Stimulated activated CD8-positive, alpha-beta memory T cell treated with anti-CD3 and anti-CD28 coated beads, Interleukin-7, amount 100 ng/mL, for 48 hours (primary cell): ENCODE measurements around the gene CT83.

Source experiments
- DNase-seq, 2 donors: peaks; one replicate each; pipeline ENCODE4 v3.0.0-alpha.2; 2020; ENCODE audit warnings: low read depth in 1 of 2; ENCODE audit errors: extremely low read depth in 1 of 2

The CT83 gene, protein sequence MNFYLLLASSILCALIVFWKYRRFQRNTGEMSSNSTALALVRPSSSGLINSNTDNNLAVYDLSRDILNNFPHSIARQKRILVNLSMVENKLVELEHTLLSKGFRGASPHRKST

GRCh38 chrX:116462822-116463221 lies at the start of gene CT83:
Gene CT83 (minus strand): TSS chrX:116462976. CDS start chrX:116462856, 120 bp downstream.
- DNase-seq: no peak

- DNase-seq: no peak
Observed at GRCh38 chrX:116499780-116500179, 37.0 kb upstream of the CT83 start.

DNA sequence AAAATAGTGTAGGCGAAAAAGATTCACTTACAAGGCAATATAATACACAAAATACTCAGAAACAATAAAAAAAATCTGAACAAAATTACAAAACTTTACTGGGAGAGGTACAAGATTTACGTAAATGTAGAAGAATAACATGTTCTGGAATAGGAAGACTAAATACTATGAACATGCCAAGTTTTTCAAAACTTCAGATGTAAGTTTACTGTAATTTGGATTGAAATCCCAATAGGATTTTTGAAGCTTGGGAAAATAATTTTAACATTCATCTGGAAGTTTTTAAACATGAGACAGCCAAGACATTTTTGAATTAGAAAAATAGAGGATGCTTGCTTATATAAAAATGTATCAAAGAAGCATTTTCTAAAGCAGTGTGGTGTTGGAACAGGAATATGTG lies 30.5 kb upstream of the CT83 start:
- no peak for DNase-seq

GRCh38 chrX:116490104-116490503 lies 27.3 kb upstream of the CT83 start:
- no peak for DNase-seq

GRCh38 chrX:116480059-116480458 lies 17.3 kb upstream of the CT83 start:
- DNase-seq: no peak

- DNase-seq: no peak
Observed at GRCh38 chrX:116449156-116449555, 13.6 kb downstream of the CT83 start.

DNA sequence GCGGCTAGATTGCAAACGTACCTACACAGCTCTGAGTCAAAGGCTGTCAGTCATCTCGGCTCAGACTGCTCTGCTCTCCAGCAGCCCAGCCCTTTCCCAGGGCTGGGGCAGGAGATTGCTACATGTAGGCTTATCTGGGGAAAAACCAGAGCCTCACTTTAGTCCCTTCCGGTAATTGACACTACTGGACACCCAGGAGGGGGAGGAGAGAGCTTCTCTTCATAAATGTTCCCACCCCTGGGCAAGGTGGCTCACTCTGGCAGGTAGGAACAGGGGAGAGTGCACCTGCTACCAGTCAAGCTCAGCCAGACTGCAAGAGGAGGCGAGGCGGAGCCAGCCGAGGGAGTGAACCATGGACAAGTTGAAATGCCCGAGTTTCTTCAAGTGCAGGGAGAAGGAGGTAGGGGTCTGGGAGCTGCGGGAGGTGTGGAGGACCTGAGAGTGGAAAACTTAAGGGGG lies 26.4 kb downstream of the CT83 start, which contains the start of gene SLC6A14:
SLC6A14 (plus strand) TSS at position 249 of the 459 bp plus-strand sequence; CDS start at position 353, 104 bp downstream.
- DNase-seq: no peak

DNA sequence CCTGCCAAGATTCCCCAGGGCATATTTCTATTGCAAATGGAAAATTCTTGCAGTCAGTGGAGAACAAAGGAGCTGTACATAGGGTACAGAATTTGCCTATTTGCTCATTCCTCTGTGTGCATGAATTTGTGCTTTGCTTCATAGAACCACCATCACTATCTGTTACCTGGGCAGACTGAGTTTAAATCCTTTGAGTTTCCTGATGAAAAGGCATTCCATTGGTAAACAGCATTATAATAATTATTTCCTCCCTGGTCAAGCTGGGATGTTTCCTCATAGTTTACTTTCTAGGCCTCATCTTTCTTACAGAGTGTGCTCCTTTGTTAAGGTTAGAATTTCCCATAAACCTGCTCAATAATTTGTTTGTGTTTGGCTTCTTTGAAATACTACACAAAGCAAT lies 27.2 kb downstream of the CT83 start:
- no peak for DNase-seq

DNA sequence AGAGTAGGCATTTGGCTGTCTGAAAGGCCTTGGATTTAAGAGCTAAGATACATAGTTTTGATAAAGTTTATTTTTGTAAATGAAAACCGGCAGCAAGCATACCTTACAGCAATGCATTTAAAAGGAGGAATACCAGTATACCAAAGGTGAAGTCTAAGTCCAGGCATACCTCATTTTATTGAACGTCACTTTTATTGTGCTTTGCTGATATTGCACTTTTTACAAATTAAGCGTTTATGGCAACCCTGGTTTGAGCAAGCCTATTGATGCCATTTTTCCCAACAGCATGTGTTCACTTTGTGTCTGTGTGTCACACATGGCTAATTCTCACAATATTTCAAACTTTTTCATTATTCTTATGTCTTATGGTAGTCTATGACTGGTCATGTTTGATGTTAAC lies 34.8 kb downstream of the CT83 start:
- no peak for DNase-seq

GRCh38 chrX:116417968-116418367 lies 44.8 kb downstream of the CT83 start:
- no peak for DNase-seq

DNA sequence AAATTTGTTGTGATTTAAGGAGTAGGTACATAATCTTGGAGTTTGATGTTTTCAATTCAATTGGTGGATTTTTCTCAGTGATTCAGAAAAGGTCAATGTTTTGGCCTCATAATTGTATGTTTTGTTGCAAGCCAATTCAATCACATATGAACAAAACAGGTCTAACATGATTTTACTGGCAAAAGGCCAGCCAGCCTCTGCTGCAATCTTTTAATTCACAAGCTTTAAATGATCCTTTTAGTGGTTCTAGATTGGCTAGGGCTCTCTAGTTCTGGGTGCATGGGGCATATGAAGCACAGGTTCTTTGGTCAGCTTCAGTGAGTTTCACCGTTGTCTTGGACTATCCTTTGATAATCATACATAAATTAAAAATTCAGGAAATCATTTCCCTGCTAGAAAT lies 45.6 kb downstream of the CT83 start:
- DNase-seq: no peak

DNA sequence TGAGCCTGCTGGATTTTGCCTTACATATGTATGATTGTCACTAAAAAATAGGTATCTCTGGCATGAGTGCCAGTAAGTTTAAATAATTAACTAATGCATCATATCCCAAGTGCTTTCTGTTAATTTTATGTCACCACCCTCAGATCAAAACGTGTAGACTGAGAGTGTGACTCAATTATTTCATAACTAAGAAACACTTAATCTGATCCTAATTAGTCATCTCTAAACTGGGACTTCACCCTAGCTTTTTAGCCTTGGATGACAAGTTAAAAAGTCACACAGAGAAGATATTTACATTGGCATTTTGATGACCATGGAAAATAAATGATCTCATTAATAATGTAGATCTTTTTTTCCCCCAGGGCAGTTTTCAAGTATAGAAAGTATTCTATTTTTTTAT lies 49.5 kb downstream of the CT83 start:
- DNase-seq: no peak
